GM12874 (cell line): ENCODE data around the gene RAPGEF4.

ENCODE experiments used
- TF ChIP-seq, protein P1 (sequence below): IDR thresholded peaks from 2 replicates; pipeline ENCODE4 v1.5.1; 2011; ENCODE audit warnings: low read depth, mild to moderate bottlenecking, control low read depth, low read length, moderate library complexity; ENCODE audit not compliant: insufficient read depth

The RAPGEF4 gene

DNA sequence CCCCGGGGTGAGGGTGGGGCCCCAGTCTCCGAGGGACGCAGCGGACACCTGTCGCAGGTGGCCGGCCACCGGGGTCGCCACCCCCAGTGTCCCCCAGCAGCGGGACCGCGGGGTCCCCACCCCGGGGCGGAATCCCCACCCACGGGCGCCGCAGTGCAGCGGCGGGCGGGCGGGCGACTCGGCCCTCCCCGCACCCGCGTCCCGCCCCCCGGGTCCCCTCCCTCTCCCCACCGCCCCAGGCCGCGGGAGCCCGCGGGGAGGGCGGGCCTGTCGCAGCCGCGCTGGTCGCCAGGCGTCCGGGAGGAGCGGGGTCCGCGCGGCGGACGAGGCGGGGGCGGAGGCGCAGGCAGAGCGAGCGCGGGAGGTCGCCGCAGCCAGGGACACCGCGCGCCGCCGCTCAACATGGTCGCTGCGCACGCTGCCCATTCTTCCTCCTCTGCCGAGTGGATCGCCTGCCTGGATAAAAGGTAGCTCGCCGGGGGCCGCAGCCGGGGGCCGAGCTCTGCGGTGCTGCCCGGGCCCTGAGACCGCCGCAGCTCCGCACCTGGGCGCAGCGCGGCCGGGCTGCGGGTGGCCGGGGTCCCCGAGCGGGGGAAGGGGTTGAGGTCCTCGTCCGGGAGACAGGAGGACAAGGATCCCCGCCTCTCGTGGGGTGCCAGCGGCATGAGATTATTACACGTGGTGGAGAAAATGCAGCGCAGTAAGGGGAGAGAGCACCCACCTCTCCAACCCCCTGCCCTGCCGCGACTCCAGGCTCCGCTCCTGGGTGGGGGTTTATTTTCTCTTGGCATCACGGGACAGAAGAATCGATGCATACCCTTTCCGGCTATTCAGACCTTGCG is at the start of gene RAPGEF4:
TSS of gene RAPGEF4 (plus strand) at position 264 of the 842 bp plus-strand sequence. CDS start at position 403, 139 bp downstream.
- TF ChIP-seq, protein P1, sequence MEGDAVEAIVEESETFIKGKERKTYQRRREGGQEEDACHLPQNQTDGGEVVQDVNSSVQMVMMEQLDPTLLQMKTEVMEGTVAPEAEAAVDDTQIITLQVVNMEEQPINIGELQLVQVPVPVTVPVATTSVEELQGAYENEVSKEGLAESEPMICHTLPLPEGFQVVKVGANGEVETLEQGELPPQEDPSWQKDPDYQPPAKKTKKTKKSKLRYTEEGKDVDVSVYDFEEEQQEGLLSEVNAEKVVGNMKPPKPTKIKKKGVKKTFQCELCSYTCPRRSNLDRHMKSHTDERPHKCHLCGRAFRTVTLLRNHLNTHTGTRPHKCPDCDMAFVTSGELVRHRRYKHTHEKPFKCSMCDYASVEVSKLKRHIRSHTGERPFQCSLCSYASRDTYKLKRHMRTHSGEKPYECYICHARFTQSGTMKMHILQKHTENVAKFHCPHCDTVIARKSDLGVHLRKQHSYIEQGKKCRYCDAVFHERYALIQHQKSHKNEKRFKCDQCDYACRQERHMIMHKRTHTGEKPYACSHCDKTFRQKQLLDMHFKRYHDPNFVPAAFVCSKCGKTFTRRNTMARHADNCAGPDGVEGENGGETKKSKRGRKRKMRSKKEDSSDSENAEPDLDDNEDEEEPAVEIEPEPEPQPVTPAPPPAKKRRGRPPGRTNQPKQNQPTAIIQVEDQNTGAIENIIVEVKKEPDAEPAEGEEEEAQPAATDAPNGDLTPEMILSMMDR = no peak

DNA sequence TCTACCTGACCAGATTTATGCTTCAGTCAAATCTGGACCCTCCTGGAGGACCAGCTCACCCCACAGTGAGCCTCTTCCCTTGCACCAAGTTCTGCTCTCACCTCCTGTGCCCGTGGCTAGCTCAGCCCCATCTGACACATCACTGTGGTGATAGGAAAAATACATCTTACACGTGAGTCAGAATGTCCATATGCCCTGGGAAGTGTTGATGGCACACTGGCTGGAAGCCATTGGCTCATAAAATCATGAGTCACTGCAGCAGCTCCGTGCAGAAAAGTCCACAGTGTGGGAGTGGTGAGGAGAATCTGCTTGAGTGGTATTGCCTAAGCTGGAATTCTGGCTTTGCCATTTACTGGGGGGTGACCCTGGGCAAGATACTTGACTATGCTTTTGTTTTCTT is 42.6 kb upstream of the RAPGEF4 start:
- TF ChIP-seq, protein P1 = no peak

DNA sequence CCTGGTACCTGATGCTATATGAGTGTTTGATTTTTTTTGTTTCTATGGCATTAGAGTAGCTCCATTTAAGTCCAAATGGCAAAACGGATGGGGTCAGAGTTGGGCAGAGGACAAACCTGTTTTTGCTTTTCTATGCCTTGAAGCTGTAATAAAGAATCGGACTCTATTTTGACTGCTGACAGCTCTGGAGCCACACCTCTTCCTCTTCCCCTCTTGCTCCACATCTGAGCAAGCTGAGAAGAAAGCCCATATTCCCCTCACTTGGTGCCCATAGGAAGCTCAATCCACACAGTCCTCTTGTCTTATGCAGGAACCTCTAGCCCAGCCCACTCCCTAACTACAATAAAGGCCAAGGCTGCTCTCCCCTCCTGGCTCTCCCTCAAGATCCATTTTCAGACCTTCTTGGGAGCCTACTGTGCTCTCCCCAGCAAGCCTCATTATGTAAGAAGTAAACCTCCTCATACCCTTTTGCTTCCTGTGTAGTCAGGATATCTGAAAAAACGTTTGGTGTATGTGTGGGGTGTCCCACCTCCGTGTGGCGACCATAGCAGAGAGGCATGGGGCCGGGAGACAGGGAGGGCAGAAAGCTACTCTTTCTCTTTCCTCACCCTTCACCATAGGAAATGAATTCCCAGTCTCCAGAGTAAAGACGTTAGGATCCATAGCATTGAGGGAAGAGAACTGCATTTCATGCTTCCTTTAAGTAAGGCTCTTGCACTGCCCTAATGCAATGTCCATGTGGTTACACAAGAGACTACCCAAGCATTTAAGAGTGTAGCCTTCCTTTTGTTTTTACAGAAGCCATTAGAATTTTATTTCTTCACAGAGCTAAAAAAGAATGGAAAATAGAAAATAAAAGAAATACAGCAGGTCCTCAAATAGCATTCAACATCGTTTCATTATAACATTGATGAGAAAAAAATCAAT is 41.9 kb upstream of the RAPGEF4 start:
- TF ChIP-seq, protein P1 = no peak

DNA sequence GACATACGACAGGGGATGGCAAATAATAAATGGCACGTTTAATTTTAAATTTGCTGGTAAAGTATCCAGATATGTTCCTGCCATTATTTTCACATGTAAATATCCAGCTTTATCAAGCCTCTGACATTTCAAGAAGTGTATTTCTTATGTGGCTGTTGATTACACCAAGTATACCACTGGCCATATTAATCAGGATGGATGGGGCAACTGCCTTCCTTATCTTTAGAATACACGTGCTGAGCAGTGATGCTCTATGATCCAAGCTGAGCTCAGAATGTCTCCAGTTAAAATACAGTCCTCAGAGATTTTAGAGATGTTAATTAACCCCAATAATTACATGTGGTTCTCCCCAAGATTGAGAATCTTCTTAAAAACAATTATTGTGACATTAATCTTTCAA is 38.3 kb upstream of the RAPGEF4 start:
- TF ChIP-seq, protein P1 = no peak

DNA sequence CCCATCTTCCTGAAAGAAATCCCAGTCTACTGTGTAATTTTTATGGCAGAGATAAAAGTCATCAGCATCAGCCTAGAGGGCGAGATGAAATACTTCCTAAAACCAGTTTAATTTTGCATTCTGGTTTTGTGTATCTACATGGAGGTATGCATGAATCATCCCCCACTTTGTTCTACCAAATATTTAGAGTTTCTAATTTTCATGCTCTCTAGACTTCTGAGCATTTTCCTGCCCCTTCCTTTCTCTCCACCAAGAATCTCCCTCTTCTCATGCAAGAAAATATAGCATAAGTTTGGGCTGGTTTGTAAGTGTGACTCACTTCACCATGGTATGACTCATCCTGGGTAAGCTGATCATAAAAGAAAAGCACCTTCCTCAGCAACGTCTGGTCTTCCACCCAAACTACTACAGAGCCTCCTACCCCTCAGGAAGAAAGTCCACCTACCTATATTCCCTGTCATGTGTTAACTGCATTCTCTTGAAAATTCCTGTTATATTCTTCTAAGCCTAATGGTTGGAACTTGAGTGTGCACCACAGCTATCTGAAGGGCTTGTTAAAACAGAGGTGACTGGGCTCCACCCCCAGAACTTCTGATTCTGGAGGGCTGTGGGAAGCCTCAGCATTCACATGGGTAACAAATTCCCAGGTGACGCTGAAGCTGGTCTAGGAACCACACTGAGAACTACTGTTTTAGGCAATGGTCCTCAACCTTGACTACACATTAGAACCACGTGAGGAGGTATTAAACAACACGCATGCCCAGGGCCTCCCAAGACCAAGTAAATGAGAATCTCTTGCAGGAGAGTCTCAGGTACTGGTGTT is 37.4 kb upstream of the RAPGEF4 start:
- TF ChIP-seq, protein P1 = no peak

DNA sequence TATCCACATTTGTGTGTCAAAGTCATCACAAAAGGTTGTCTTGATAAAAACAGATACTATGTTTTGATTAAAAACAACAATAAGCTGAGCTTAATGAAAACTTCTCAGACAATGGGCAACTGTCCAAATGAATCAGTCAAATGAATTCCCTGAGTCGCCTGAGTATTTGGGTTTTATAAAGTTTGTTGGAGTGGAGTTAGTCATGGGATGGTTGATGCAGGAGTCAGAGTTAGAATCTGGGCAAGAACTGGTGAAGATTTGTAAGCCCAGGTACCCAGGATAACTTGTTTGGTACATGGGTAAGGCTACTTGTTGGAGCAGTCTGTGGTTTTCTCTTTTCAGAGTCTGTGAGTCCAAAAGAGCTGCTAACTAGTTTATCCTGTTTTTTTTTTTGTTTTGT is 34.4 kb upstream of the RAPGEF4 start:
- TF ChIP-seq, protein P1 = no peak

DNA sequence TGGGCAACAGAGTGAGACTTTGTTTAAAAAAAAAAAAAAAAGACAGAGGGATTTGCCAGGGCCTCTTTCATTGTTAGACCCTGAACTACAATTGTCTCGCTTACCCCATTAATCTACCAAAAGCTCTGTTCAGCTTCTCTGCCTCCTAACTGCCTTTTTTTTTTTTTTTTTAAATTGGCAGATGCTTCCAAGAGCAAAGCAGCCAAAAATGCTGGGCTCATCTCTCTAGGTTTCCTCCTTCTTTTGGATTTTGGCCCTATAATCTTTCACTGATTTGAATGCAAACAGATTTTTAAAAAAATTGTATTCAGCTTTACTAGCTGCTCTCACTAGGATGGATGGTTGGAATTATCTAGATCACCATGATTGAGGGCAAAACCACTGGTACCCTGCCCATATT is 33.2 kb upstream of the RAPGEF4 start:
- TF ChIP-seq, protein P1 = no peak
